ENCODE measurements around the gene CMIP.

CMIP gene

GRCh38 chr16:81592353-81592866 lies 147.8 kb downstream of the CMIP start:
- DNase-seq: no peak

GRCh38 chr16:81593481-81593880 lies 148.9 kb downstream of the CMIP start:
- no peak for DNase-seq

- no peak for DNase-seq
Observed at GRCh38 chr16:81595629-81596292, 151.2 kb downstream of the CMIP start.

GRCh38 chr16:81597079-81597658 lies 152.6 kb downstream of the CMIP start:
- DNase-seq: no peak

DNA sequence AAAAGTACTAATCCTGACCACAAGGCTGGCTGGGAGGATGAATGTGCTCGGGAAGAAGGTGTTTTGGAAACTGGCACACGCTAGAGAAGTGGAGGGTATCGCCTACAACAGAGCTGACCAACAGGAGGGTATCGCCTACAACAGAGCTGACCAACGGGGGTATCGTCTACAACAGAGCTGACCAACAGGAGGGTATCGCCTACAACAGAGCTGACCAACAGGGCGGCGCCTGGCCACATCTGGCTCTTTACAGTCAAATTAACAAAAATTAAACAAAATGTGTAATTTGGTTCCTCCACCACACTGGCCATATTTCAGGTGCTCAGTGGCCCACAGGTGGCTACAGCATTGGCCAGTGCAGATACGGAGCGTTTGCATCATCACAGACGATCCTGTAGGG lies 153.5 kb downstream of the CMIP start:
- DNase-seq: no peak

- DNase-seq: no peak
Observed at GRCh38 chr16:81599034-81599744, 154.6 kb downstream of the CMIP start.

- no peak for DNase-seq
Observed at GRCh38 chr16:81600275-81600674, 155.7 kb downstream of the CMIP start.

DNA sequence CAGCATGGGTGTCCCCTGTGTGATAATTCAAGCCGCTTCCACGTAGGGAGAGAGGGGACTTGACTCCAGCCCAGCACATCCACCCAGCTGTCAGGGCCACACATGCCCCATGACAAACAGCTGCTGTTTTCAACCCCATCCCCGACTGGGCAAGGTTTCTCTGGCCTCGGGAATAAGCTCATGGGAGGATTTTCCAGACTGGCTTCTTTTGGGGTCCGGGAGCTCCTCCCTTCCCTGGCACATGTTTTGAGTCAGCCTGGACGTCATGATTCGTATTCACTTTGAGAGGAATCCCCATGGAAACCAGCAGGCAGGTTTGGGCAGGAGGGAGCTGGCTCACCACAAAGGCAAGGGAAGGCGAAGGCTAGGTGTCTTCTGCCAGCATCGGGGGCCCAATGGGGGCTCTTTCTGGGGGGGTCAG lies 156.4 kb downstream of the CMIP start:
- DNase-seq: no peak

- no peak for DNase-seq
Observed at GRCh38 chr16:81601601-81602255, 157.1 kb downstream of the CMIP start.

GRCh38 chr16:81602256-81602776 lies 157.7 kb downstream of the CMIP start:
- no peak for DNase-seq

DNA sequence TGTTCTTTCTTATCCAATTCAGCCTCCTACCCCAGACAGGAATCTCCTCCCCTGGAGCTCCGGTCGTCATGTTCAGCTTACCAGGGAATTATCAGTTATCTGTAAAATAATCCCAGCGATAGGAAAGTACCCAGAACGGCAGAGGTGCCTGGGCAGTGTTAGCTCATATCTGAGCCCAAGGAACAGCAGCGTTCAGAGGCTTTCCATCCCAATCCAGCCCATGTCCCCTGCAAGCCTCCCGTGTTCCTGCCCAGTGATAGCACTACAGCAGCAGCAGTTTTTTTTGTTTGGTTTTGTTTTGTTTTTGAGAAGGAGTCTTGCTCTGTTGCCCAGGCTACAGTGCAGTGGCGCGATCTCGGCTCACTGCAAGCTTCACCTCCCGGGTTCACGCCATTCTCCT lies 158.2 kb downstream of the CMIP start:
- DNase-seq: no peak

- DNase-seq: no peak
Observed at GRCh38 chr16:81604960-81605383, 160.4 kb downstream of the CMIP start.

GRCh38 chr16:81606039-81606438 lies 161.4 kb downstream of the CMIP start:
- DNase-seq: no peak

DNA sequence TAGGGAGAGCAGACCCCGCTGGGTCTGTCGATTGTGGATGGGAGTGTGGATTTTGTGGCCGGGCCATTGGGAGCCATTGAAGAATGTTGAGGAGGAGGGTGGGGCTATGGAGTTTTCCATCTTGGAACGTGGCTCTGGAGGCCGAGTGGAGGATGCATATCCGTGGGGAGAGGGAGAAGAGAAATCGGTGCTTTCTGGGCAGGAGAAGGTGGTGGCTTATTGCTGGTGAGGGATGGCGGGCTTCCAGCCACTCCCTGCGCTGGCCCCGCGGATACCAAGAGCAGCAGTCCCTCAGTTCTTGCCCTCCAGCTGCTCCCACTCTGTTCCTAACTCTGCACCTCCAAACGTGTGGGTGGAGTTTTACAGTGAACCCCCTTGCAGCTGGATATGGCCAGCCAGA lies 162.4 kb downstream of the CMIP start:
- DNase-seq: no peak

DNA sequence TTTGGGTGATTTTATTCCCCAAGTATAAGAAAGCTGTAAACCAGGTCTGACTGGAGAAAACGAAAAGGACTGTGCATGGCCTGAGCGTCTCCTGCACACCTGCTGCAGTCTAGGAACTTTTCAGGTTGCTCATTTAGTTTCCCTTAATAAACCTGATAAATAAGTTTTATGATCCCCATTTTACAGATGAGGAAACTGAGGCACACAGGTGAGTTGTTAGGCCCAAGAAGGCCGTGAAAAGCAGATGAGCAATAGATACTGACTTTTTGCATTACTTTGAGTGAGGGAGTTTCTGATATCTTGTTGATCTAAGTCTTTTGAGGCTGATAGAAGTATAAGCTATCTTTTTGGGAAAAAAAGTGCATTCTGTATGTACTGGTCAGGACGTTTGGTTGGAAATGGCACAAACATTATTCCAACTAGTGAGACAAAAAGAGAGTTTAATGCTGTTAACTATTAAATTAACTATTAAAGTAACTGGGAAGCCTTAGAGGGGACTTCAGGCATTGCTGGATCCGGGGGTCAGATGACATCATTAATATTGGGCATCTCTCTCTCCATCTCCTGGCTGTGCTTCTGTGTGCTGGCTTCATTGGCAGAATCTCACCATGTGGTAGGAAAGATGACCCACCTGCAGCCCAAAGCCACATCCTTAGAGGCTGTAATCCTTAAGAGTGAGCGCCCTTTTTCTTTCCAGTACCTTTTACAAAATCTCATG lies 163.4 kb downstream of the CMIP start:
- DNase-seq: no peak

DNA sequence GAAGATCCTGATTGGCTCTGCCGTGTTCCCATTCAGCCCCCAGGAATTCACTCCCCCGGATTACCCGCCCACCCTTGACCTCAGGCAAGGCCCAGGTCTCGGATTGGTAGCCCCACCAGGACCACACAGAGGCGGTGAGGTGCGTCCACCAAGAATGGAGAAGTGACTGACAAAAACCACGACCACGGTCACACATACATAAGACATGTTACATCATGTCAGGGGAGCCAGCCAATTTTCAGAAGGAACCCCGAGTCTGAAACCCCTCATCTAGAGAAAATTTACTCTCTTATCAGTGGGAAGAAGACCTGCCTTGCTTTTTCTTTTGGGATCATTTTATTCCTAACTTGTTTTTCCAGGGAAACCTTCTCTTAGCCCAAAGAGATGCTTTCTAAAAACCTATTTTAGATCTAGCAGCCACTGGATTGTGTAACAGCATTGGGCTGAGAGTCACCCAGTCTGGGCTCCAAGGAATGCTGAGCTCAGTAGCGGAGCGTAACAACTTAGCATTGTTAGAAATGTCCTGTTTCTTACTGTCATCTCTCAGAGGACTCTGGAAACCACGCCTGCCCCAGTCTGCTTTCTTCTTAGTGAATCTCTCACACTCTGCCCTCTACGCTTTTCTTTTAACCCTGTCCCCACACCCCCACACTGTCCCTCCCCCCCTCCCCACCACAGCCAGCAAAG lies 164.1 kb downstream of the CMIP start:
- DNase-seq: no peak

DNA sequence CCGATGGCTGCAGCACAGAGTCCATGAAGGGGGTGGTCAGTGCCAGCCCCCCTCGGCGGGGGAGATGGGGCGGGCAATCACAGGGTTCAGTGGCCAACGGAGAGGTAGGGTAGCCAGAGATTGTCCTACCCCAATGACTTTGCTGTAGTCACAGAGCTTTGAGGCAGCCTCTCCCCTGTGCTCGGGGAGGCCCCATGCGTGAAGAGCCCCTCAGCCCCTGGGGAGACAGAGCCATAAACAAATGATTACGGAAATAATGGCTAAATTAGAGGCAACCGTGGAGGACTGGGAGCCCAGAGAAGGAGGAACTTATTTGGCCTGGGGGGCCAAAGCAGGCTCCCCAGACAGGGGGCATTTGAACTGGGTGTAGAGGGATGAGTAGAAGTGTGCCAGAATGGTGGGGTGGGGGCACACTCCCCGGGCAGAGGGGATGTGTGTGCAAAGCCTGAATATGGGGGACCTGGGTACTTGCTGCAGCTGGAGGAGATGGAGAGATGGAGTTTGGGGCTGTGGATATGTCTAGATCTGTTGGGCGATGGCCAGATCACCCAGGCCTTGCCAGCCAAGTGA lies 164.8 kb downstream of the CMIP start:
- DNase-seq: no peak

- no peak for DNase-seq
Observed at GRCh38 chr16:81610144-81610842, 165.7 kb downstream of the CMIP start.

- DNase-seq: no peak
Observed at GRCh38 chr16:81610936-81611335, 166.3 kb downstream of the CMIP start.

DNA sequence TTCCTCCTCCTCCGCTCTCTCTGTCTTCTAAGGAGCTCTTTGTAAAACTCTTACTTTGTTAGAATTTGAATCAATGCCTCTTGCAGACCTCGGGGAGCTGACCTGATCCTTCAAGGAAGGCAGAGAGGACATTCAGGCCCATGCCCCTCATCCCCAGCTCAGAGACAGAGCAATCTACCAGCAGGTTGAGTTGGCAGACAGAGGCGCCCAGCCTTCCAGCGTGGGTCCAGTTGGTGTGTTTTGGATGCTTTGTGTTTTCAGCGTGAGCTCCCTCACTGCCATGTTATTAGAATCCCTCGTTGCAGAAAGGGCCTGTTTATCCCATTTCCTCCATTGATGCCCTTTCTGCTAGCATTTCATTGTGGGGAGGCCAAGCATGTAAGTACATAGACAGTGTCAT lies 167.1 kb downstream of the CMIP start:
- no peak for DNase-seq
